GM18907 (cell line): ENCODE measurements around the gene KIF22.
A peak's percentile ranks its signal among the peaks of the same experiment; 100 is the strongest.
"Not testable (repeated sequence)": the region's sequence is repeated elsewhere in the genome, so short reads cannot be mapped to it uniquely, and the experiment has no call there.

Experiments
- ATAC-seq: cut with Tn5 transposase; IDR thresholded peaks from one replicate; pipeline ENCODE4 v1.9.1; 2021; ENCODE audit warnings: mild to moderate bottlenecking, moderate library complexity; ENCODE audit not compliant: unreplicated experiment

KIF22 gene

DNA sequence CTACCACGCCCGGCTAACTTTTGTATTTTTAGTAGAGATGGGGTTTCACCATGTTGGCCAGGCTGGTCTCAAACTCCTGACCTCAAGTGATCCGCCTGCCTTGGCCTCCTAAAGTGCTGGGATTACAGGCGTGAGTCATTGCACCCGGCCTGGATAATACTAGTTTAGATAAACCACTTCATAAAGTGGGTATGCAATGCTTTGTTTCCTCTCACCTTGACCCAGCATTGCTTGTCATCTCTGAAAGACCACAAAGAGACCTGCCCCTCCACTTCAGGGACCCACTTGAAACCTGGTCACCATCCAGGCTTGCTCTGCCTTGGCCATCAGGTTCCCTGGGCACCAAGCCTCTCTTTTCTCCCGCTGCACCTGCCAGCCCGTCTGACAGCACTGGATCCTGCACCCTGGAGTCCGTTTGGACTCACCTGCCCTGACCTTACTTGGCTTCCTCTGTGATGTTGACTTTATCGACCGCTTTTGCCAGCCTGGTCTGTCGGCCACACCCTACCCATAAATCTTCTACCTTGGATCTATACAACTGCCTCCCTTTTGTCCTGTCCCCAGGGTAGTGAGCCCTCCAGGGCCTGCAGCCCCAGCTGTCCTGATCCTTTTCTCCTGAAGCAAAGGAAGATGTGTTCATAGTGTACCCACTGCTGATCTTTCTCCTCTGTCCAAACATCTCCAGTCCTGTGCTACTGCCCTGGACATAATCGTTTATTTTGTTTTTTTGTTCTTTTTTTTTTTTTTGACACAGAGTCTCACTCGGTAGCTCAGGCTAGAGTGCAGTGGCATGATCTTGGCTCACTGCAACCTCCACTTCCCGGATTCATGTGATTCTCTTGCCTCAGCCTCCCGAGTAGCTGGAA, 25.2 kb upstream of the KIF22 start:
- no peak for ATAC-seq

DNA sequence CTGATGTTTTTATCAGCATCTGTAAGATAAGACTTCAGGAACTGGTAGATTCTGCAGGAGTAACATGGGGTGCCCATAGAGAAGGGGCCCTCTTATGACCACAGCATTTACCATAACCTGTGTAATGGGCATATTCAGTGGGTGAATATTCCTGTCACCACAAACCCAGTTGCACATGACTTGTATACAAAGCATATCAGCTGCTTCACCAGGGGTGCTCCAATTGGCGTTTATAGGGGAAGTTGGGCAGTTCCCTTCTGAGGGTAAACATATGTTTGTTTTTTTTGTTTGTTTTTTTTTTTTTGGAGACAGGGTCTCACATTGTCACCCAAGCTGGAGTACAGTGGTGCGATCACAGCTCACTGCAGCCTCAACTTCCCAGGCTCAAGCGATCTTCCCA, 24.0 kb upstream of the KIF22 start:
- ATAC-seq, result no peak

DNA sequence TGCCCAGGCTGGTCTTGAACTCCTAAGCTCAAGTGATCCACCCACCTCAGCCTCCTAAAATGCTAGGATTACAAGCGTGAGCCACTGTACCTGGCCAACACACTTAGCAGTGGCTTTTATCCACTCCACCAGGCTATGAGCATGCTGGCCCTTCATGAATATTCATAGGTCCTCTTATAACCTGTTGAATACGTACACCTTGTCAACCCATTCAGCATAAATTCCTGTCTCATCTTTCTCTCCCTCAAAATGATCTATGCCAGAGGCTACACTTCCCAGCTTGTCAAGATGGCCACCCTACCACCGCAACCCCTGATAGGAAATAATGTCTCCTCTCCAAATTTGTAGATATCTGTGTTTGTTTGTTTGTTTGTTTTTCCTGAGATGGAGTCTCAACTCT, 23.5 kb upstream of the KIF22 start:
- ATAC-seq, result no peak

DNA sequence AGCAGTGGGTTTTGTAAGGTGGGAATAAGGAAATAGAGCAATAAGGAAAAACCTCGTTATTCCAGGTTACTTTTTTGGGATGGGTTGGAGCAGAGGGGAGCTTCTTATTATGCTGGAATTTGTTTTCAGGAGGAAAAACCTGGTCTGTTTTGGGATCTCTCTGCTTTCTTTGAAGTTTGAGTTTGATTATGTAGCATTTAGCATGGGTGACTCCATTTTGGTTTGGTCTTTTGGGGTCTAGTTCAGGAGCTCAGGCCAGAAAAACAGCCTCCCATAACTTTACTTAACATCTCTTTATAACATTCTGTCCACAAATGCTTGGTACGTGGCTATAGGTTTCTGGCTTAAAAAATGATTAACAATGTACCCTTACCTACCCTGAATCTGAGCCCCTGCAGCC, 21.0 kb upstream of the KIF22 start:
- no peak for ATAC-seq

DNA sequence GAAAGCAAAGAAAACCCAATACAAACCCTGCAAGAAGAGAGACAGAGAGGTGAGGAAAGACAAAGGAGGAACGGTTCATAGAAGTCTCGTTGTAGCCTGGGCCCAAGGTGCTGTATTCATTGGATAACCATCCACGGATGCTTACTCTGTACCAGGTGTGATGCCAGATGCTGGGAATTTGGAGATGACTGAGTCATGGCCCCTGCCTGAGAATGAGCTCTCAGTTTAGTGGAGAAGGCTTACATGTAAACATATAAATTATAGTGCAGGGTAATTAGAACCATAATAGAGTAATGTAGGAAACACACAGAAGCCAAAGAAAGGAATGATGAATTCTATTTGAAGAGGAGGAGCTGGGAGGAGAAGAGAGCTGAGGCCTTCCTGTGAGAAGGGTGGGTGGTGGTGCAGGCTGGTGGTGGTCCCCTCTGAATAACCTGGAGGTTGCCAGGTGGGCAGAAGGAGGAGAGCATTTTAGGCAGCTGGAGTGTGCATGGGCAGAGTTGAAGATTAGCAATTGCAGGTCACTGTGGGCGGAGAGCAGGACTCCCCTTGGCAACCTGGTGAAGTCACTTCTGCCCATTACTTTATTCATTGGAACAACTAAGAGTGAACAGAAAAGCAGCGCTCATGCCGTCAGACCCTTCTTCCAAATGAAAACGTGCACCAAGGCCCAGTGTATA, 20.2 kb upstream of the KIF22 start:
- no peak for ATAC-seq

DNA sequence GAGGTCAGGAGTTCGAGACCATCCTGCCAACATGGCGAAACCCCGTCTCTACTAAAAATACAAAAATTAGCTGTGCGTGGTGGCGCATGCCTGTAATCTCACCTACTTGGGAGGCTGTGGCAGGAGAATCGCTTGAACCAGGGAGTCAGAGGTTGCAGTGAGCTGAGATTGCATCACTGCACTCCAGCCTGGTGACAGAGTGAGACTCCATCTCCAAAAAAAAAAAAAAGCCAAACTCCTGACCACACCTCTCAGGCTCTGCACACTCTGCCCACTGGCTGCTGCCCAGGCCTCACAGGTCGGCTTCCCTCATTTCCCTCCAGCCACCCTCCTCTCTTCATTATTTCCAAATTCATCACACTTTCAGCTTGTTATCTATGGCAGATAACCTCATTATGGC, 18.2 kb upstream of the KIF22 start:
- ATAC-seq, result not testable (repeated sequence)

DNA sequence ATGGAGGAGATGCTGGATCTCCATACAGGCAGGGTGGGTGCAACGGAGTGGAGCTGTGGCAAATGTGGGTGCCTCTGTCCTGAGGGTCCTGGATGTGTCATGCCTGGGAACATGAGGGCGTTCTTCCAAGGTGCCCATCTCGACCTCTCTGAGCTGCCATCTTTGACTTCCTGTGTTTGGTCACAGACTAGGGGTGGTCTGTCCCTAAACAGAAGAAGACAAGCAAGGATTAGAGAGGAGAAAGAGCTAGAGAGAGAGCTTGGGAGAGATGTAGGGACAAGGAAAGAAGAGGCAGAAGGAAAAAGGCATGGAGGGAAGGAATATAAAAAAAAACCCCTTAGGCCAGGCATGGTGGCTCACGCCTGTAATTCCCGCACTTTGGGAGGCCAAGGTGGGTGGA, 15.8 kb upstream of the KIF22 start:
- ATAC-seq, result no peak

DNA sequence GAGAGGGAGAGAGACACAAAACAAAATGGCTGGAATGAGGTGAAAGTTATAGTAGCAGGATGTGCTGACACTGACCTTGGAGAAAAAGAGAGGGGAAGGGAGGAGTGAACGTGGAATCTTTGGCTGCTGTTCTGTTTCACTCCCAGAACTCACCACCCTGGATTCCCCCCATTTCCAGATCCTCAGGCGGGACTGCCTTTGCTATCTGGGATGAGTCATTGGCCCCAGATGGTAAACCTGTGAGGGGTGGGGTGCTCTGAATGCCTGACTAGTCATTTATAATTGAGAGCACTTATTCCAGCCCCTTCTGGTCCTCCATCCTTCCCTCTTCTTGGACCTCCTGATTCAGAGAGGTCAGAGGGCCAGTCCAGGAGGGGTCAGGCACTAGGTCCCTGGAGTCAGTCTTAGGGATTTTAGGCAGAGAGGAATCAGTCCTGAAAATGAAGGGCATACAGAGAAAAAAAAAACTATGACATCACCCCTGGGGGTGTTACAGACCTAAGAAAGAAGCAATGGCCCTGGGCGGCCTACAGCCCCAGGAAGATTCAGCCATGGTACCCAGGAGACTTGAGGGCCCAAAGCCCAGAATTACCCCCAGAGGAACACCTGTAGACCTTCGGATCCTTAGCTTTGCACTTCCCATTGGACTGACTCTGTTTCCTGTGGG, 14.7 kb upstream of the KIF22 start:
- no peak for ATAC-seq

DNA sequence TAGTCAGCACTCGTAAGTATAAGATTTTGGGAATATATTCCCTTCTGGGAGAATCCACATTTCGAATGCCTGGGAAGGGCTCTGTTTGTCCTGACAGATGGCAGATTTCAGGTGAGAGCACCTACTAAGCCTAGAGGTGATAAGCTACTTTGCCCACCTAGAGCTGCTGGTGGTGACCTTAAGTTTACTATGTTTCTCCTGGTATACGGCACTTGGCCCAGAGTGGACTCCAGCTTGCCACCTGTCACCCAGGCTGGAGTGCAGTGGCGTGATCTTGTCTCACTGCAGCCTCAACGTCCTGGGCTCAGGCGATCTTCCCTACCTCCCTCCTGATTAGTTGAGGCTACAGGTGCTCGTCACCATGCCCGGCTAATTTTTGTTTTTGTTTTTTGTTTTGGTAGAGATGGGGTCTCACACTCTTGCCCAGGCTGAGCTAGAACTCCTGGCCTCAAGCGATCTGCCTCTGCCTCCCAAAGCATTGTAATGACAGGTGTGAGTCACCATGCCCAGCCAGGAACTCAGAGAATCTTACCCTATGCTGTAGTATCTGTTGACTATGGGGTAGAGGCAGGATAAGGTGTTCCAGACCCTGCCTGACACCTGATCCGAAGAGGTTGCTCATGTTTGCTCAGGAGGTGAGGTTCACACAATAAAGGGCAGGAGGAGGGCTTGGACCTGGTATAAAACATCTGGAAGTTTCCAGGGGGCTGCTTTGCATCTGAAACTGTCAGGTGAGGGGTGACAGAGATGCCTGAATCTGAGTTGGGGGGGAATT, 12.8 kb upstream of the KIF22 start, which contains the start of gene ZG16:
TSS of gene ZG16 (plus strand) at position 681 of the 775 bp plus-strand sequence. CDS start 1,011 bp downstream, outside the sequence.
- ATAC-seq, result no peak

DNA sequence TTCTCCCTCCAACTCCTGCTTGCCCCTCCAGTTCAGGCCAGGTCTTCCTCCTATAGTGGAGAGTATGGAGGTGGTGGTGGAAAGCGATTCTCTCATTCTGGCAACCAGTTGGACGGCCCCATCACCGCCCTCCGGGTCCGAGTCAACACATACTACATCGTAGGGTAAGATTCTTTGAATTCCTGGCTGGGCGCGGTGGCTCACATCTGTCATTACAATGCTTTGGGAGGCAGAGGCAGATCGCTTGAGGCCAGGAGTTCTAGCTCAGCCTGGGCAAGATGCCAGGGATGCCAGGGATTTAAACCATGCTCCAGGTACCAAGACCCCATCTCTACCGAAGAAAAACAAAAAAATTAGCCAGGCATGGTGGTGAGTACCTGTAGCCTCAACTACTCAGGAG, 11.1 kb upstream of the KIF22 start:
- ATAC-seq, result no peak

DNA sequence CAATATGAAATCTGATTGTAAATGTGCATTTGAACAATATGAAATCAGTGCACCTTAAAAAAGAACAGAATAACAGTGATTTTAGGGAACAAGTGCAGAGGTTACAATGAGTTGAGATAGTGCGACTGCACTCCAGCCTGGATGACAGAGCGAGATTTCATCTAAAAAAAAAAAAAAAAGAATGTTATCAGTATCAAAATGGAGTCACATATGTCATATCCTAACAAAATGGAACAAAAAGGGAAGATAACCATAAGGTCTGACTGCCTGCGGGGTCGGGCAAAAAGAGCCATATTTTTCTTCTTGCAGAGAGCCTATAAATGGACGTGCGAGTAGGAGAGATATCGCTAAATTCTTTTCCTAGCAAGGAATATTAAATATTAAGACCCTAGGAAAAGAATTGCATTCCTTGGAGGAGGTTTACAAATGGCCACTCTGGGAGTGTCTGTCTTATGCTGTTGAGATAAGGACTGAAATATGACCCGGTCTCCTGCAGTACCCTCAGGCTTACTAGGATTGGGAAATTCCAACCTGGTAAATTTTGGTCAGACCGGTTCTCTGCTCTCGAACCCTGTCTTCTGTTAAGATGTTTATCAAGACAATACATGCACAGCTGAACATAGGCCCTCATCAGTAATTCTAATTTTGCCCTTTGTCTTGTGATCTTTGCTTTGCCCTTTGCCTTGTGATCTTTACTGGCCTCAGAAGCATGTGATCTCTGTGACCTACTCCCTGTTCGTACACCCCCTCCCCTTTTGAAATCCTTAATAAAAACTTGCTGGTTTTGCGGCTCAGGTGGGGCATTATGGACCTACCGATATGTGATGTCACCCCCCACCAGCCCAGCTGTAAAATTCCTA, 7.2 kb upstream of the KIF22 start:
- ATAC-seq, result not testable (repeated sequence)

DNA sequence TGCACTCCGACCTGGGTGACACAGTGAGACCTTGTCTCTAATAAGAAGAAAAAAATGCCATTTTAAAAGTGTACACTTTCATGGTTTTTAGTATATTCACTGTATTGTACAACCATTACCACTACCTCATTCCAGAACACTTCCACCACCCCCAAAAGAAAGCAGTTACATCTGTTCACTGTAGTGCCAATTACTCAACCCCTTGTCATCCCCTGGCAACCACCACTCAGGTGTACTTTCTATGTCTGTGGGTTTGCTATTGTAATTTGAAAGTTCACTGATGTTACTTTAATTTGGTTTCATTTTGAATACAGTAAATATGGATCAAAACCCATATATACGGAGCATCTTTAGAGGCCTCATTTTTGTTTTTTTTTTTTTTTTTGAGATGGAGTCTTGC, 6.4 kb upstream of the KIF22 start:
- no peak for ATAC-seq

DNA sequence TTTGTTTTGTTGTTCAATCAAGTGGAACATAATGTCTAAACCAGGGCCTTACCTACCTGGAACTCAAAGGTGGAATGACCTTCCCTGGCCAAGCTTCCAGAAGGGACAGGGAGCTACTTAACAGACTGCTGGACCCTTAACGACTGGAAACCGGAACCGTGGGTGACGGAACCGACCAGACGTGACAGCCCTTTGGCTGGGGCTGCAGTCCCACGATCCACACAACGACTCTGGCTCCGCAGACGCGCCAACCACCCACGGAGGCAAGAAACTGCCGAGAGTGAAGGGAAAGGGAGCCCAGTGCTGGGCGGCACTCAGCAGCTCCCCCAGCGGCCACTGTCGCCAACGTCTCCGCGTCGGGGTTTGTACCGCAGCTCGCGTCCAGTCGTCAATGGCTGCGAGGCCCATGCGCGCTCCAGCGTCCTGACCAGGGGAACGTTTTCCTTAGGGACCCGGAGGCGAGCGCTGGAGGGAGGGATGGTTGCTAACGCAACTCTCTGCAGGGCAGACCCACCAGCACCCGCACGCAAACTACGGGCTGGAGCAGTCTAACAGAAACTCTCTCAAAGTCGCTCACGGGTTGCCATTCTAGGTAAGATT, 5.5 kb upstream of the KIF22 start:
- ATAC-seq, result no peak

DNA sequence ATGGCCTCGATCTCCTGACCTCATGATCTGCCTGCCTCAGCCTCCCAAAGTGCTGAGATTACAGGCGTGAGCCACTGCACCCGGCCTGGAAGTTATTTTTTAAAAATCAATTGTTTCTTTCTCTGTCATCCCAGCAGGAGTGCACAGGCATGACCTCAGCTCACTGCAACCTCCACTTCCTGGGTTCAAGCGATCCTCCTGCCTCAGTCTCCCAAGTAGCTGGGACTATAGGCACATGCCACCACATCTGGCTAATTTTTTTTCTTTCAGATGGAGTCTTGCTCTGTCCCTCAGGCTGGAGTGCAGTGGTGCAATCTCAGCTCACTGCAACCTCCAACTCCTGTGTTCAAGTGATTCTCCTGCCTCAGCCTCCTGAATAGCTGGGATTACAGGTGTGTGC, 3.4 kb upstream of the KIF22 start:
- not testable (repeated sequence) for ATAC-seq

DNA sequence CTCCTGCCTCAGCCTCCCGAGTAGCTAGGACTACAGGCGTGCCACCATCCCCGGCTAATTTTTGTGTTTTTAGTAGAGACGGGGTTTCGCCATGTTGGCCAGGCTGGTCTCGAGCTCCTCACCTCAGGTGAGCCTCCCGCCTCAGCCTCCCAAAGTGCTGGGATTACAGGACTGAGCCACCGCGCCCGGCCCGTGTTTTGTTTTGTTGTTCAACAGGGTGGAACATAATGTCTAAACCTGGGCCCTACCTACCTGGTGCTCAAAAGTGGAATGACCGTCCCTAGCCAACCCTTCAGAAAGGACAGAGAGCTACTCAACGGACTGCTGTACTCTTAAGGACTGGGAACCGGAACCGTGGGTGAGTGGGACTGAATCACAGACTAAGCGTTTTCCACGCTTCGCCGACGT, 772 bp upstream of the KIF22 start:
- peak; percentile 3 for ATAC-seq

DNA sequence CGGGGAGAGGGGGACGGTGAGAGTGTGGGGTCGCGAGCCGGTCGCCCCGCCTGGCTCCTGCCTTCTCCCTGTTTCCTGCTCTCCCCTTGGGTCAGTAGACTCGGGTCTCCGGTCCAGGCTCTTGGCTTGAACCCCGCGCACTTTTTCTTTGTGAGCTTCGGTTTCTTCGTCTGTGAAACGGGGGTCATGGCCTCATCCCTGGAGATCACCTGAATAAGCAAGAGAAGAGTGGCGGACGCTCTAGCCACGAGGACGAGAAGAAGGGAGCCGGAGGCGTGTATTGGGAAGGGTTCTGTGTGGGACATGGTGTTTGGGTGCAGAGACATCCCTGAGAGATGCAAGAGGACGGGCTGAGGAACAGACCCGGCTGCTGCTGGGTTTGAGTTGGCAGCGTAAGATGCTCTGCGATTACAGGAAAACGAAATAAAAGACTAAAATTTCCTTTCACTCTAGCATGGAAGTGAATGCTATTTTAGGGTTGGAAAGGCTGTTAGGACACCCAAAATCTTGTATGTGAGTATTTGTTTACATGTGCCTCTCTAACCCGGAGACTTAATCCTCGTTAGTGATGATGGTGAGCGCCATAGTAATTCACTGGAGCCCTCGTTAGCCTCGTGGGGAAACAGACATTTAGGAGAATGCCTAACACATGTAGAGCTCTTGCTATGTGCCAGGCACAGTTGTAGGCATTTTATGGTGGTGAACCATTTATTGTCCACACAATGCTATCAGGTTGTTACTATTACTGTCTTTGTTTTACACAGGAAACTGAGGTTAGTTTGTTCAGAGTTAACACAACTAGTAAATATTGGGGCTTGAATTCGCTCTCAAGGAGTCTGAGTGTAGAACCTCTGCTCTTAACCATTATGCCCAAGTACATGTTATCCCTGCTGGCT, 646 bp downstream of the KIF22 start:
- peak; percentile 32 for ATAC-seq

DNA sequence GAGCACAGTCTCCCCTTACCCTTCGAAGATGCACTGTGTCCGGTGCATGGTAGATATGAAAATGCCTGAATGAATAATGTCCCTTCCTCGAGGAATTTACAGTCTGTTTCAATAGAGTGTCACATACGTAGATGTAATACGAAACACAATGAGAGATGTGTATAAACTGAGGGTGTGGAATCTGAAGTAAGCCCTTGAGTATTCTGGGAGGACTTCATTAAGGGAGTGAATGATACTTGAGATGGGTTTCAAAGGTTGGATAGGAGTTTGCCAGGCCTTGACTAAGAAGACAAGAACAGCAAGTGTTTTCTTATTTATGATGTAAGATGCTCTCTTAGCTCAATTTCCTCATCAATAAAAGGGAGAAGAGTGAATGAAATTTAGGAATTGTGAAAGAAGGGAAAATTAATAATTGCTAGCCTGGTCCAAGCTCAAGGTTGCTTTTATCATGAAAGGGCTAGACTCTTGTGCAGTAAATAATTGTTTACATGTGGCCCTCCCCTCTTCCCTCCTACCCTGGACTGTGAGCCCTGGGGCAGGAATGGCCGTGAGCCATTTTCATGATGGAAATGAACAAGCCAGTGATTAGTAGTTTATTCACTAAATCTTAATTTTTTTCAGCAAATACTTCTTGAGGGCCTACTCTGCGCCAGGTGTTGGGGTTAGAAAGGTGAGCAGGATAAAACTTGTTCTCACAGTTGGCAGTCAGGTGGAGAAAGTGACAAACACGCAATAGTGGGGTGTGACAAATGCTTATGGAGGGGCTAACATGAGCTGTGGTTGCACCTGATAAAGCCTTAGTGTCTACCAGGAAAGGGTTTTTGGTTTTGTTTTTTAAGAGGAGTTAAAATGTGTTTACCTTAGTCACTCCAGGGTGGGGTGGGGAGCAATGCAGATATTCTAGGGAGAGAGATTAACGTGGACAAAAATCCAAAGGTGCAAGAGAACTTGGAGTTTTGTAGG, 1.6 kb downstream of the KIF22 start:
- ATAC-seq, result no peak
